Smooth muscle cell (in vitro differentiated cells): ENCODE data around the gene BICC1. TPM values are rescaled to one million over a fixed set of nuclear protein-coding genes. Genes with fewer than 3 reads are reported as not detected.

ENCODE experiments used
- DNase-seq: peaks from one replicate; lab custom pipeline; 2025; ENCODE audit not compliant: unreplicated experiment; lab: John Stamatoyannopoulos, UW
- H2AFZ ChIP-seq: fragments of 200-600 bp; sonication (generic); 2 replicates; pipeline ENCODE4 v1.6.0; 2016; ENCODE audit warnings: antibody characterized with exemption, low read depth, mild to moderate bottlenecking
- H3F3A ChIP-seq: fragments of 200-600 bp; sonication (generic); 2 replicates; pipeline ENCODE4 v1.6.0; 2017; ENCODE audit warnings: antibody characterized with exemption, low read depth
- H3K27ac ChIP-seq: fragments of 200-600 bp; sonication (generic); 2 replicates; pipeline ENCODE4 v1.5.1; 2016; ENCODE audit warnings: low read depth, mild to moderate bottlenecking
- H3K27me3 ChIP-seq: fragments of 200-600 bp; sonication (generic); 2 replicates; pipeline ENCODE4 v1.6.1; 2016; ENCODE audit warnings: low read depth, mild to moderate bottlenecking
- H3K36me3 ChIP-seq: fragments of 200-600 bp; sonication (generic); 2 replicates; pipeline ENCODE4 v1.5.1; 2016; ENCODE audit warnings: low read depth
- H3K4me1 ChIP-seq: fragments of 200-600 bp; sonication (generic); 2 replicates; pipeline ENCODE4 v1.5.1; 2016; ENCODE audit warnings: low read depth
- H3K4me2 ChIP-seq: fragments of 200-600 bp; sonication (generic); 2 replicates; pipeline ENCODE4 v1.6.0; 2016; ENCODE audit warnings: mild to moderate bottlenecking
- H3K4me3 ChIP-seq: fragments of 200-600 bp; sonication (generic); 2 replicates; pipeline ENCODE4 v1.5.1; 2016; ENCODE audit warnings: mild to moderate bottlenecking
- H3K79me2 ChIP-seq: fragments of 200-600 bp; sonication (generic); 2 replicates; pipeline ENCODE4 v1.6.0; 2016; ENCODE audit warnings: low read depth, mild to moderate bottlenecking
- H3K9ac ChIP-seq: fragments of 200-600 bp; sonication (generic); 2 replicates; pipeline ENCODE4 v1.6.0; 2016; ENCODE audit warnings: low read depth
- H3K9me3 ChIP-seq: fragments of 200-600 bp; sonication (generic); replicated peaks from 2 replicates; pipeline ENCODE4 v1.5.1; 2016; ENCODE audit warnings: low read depth
- H4K20me1 ChIP-seq: fragments of 200-600 bp; sonication (generic); 2 replicates; pipeline ENCODE4 v1.6.0; 2016; ENCODE audit warnings: low read depth
- CTCF ChIP-seq: fragments of 200-600 bp; sonication (generic); IDR thresholded peaks from 2 replicates; pipeline ENCODE4 v1.5.1; 2017; ENCODE audit warnings: borderline replicate concordance, mild to moderate bottlenecking, antibody characterized with exemption; ENCODE audit not compliant: insufficient read depth, poor library complexity, severe bottlenecking
- WGBS: methylation state at CpG from one replicate; pipeline ENCODE4 v1.1.7; 2016; ENCODE audit warnings: low lambda C conversion rate; 5-methylcytosine and 5-hydroxymethylcytosine counted together
- polyA plus RNA-seq: library from polyadenylated mRNA; unstranded; fragments of >200 nt; fragmentation: Nextera tagmentation; extraction: Ambion mirVana; gene quantifications from 2 replicates; pipeline ENCODE4 v1.2.1, GENCODE V29; 2016
- total RNA-seq: library from RNA; depleted of rRNA; stranded (reverse); fragments of >200 nt; gene quantifications from 2 replicates; pipeline ENCODE4 v1.2.3, GENCODE V29; 2014

Gene BICC1
- total and polyA plus RNA-seq, 2 experiments from 2014 or later, result 7.9 to 23.0 TPM

- Histone ChIP-seq H3K36me3 (no peaks in the 10 kb centered on the region), H3K9ac (no peak overlapping the region), H3K27me3 (no peaks in the 10 kb centered on the region), H3K27ac (peak overlapping the region; percentile 90), H3F3A (peaks cover 17% of the 10 kb centered on the region), H3K4me2 (peak overlapping the region; percentile 83), H3K4me3 (no peak overlapping the region), H4K20me1 (no peaks in the 10 kb centered on the region), H3K79me2 (peaks cover 5% of the 10 kb centered on the region), H3K4me1 (peaks cover 17% of the 10 kb centered on the region), H2AFZ (no peak overlapping the region), H3K9me3 (no peaks in the 10 kb centered on the region)
- 84% methylated on average over 1 of the region's 1 CpG for WGBS
- TF ChIP-seq CTCF, result no peak
- no peak for DNase-seq
These were observed 245.6 kb downstream of the BICC1 start for GRCh38 chr10:58758321-58758720.

GRCh38 chr10:58764087-58764747, 251.5 kb downstream of the BICC1 start:
- Histone ChIP-seq H3K27ac (no peak overlapping the region), H3K9ac (no peak overlapping the region), H3K4me3 (no peak overlapping the region), H3K27me3 (no peaks in the 10 kb centered on the region), H2AFZ (no peak overlapping the region), H3F3A (no peaks in the 10 kb centered on the region), H4K20me1 (no peaks in the 10 kb centered on the region), H3K79me2 (peaks cover 2% of the 10 kb centered on the region), H3K4me2 (no peak overlapping the region), H3K4me1 (no peaks in the 10 kb centered on the region), H3K9me3 (no peaks in the 10 kb centered on the region), H3K36me3 (no peaks in the 10 kb centered on the region)
- DNase-seq, result no peak
- no peak for TF ChIP-seq CTCF
- 92% methylated on average over 1 of the region's 1 CpG for WGBS

- Histone ChIP-seq H3K4me2 (no peak overlapping the region), H2AFZ (no peak overlapping the region), H3K27ac (no peak overlapping the region), H3F3A (no peaks in the 10 kb centered on the region), H3K36me3 (no peaks in the 10 kb centered on the region), H3K27me3 (no peaks in the 10 kb centered on the region), H3K4me3 (no peak overlapping the region), H3K4me1 (no peaks in the 10 kb centered on the region), H3K9me3 (no peaks in the 10 kb centered on the region), H3K9ac (no peak overlapping the region), H4K20me1 (no peaks in the 10 kb centered on the region), H3K79me2 (no peaks in the 10 kb centered on the region)
- no peak for TF ChIP-seq CTCF
- 97% methylated on average over 3 of the region's 3 CpGs for WGBS
- DNase-seq, result no peak
These were observed 253.2 kb downstream of the BICC1 start for GRCh38 chr10:58765910-58766309.

- no peak for TF ChIP-seq CTCF
- Histone ChIP-seq H3K9ac (no peak overlapping the region), H3K4me1 (no peaks in the 10 kb centered on the region), H3K9me3 (no peaks in the 10 kb centered on the region), H3K27me3 (no peaks in the 10 kb centered on the region), H3K27ac (no peak overlapping the region), H3K79me2 (no peaks in the 10 kb centered on the region), H4K20me1 (no peaks in the 10 kb centered on the region), H3K4me2 (no peak overlapping the region), H3F3A (no peaks in the 10 kb centered on the region), H3K4me3 (no peak overlapping the region), H2AFZ (no peak overlapping the region), H3K36me3 (no peaks in the 10 kb centered on the region)
- WGBS, result 93% methylated on average over 4 of the region's 4 CpGs
- no peak for DNase-seq
These were observed 255.0 kb downstream of the BICC1 start for GRCh38 chr10:58767652-58768051.
